Fibroblast of lung (primary cell): ENCODE data around the gene FAM193A.
"Not testable (repeated sequence)": the region's sequence is repeated elsewhere in the genome, so short reads cannot be mapped to it uniquely, and the experiment has no call there.

Experiments
- EZH2 ChIP-seq: IDR thresholded peaks from 2 replicates; pipeline ENCODE4 v1.5.1; 2012; ENCODE audit warnings: low read length, control low read depth, mild to moderate bottlenecking; ENCODE audit errors: missing control alignments
- TF ChIP-seq, protein P1 (sequence below), 2 donors: IDR thresholded peaks in 1 of 2; conservative IDR thresholded peaks in 1 of 2; 1 replicate in 1 of 2; 2 replicates in 1 of 2; pipeline ENCODE4 v1.5.1; 2011 to 2012; ENCODE audit warnings: low read length in 2 of 2, control low read depth in 1 of 2, inconsistent platforms in 1 of 2, low read depth in 1 of 2, mild to moderate bottlenecking in 1 of 2

DNA sequence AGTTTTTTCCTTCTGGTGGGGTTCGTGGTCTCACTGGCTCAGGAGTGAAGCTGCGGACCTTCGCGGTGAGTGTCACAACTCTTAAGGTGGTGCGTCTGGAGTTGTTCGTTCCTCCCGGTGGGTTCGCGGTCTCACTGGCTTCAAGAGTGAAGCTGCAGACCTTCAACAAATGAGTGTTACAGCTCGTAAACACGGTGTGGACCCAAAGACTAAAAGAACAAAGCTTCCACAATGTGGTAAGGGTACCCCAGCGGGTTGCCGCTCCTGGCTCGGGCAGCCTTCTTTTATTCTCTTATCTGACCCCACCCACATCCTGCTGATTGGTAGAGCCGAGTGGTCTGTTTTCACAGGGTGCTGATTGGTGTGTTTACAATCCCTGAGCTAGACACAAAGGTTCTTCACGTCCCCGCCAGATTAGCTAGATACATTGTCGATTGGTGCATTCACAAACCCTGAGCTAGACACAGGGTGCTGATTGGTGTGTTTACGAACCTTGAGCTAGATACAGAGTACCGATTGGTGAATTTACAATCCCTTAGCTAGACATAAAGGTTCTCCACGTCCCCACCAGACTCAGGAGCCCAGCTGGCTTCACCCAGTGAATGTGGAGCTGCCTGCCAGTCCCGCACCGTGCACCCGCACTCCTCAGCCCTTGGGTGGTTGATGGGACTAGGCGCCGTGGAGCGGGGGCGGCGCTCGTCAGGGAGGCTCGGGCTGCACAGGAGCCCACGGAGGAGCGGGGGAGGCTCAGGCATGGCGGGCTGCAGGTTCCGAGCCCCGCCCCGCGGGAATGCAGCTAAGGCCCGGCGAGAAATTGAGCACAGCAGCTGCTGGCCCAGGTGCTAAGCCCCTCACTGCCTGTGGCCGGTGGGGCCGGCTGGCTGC, 226.3 kb downstream of the FAM193A start:
- TF ChIP-seq, protein P1, sequence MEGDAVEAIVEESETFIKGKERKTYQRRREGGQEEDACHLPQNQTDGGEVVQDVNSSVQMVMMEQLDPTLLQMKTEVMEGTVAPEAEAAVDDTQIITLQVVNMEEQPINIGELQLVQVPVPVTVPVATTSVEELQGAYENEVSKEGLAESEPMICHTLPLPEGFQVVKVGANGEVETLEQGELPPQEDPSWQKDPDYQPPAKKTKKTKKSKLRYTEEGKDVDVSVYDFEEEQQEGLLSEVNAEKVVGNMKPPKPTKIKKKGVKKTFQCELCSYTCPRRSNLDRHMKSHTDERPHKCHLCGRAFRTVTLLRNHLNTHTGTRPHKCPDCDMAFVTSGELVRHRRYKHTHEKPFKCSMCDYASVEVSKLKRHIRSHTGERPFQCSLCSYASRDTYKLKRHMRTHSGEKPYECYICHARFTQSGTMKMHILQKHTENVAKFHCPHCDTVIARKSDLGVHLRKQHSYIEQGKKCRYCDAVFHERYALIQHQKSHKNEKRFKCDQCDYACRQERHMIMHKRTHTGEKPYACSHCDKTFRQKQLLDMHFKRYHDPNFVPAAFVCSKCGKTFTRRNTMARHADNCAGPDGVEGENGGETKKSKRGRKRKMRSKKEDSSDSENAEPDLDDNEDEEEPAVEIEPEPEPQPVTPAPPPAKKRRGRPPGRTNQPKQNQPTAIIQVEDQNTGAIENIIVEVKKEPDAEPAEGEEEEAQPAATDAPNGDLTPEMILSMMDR (conservative IDR thresholded peaks at IDR 0.05 in 1 of 2, IDR thresholded peaks at IDR 0.05 in 1 of 2; ENCODE audit: low read depth in 1 of 2, low read length in 2 of 2): not testable (repeated sequence)
- not testable (repeated sequence) for TF ChIP-seq EZH2
